GM23338 (cell line): ENCODE measurements around the gene EPHB2. TPM values are rescaled to one million over a fixed set of nuclear protein-coding genes. Genes with fewer than 3 reads are reported as not detected.

Source experiments
- CREB1 ChIP-seq: fragments of 250-450 bp; sonication (Bioruptor Pico); IDR thresholded peaks from 2 replicates; pipeline ENCODE4 v1.5.0; 2020; ENCODE audit warnings: low read depth, mild to moderate bottlenecking, moderate library complexity
- EZH2 ChIP-seq: fragments of 200-600 bp; sonication (generic); IDR thresholded peaks from one replicate; pipeline ENCODE4 v1.8.0; 2017; ENCODE audit warnings: antibody characterized with exemption, mild to moderate bottlenecking, low read depth; ENCODE audit not compliant: unreplicated experiment
- EZH2phosphoT487 ChIP-seq: fragments of 200-600 bp; sonication (generic); IDR thresholded peaks from one replicate; pipeline ENCODE4 v1.8.1; 2018; ENCODE audit warnings: antibody characterized with exemption; ENCODE audit not compliant: unreplicated experiment
- JUNB ChIP-seq: IDR thresholded peaks from one replicate; pipeline ENCODE4 v1.6.1; 2016; ENCODE audit warnings: antibody characterized with exemption; ENCODE audit not compliant: unreplicated experiment
- NANOG ChIP-seq: IDR thresholded peaks from 2 replicates; pipeline ENCODE4 v1.6.1; 2016; ENCODE audit warnings: antibody characterized with exemption, borderline replicate concordance
- POLR2AphosphoS5 ChIP-seq: IDR thresholded peaks from 2 replicates; pipeline ENCODE4 v1.6.1; 2016; ENCODE audit warnings: antibody characterized with exemption, low read depth
- STAT1 ChIP-seq: IDR thresholded peaks from one replicate; pipeline ENCODE4 v1.6.1; 2016; ENCODE audit warnings: antibody characterized with exemption; ENCODE audit not compliant: unreplicated experiment
- ZNF331 ChIP-seq: fragments of 250-450 bp; sonication (Bioruptor Pico); IDR thresholded peaks from 2 replicates; pipeline ENCODE4 v1.5.0; 2020; ENCODE audit warnings: low read depth, mild to moderate bottlenecking, moderate library complexity
- polyA plus RNA-seq: library from polyadenylated mRNA; unstranded; fragments of >200 nt; fragmentation: Nextera tagmentation; extraction: Ambion mirVana; gene quantifications from 2 replicates; pipeline ENCODE4 v1.2.1, GENCODE V29; 2016
- total RNA-seq: library from RNA; depleted of rRNA; stranded (reverse); fragments of >200 nt; shearing (Covaris generic); gene quantifications from 2 replicates; pipeline ENCODE4 v1.2.3, GENCODE V29; 2014
- TF ChIP-seq, protein P1 (sequence below): fragments of 250-450 bp; sonication (Bioruptor Pico); IDR thresholded peaks from 2 replicates; pipeline ENCODE4 v1.5.0; 2020; ENCODE audit warnings: mild to moderate bottlenecking, moderate library complexity
- TF ChIP-seq, protein P2 (sequence below), 2 experiments: fragments of 200-600 bp in 1 of 2; sonication (generic) in 1 of 2; conservative IDR thresholded peaks; 2 replicates each; pipeline versions ENCODE4 v1.5.1 to v1.6.1; 2016 to 2017; ENCODE audit warnings: antibody characterized with exemption in 2 of 2, low read depth in 2 of 2, mild to moderate bottlenecking in 2 of 2, moderate library complexity in 1 of 2
- TF ChIP-seq, protein P3 (sequence below): IDR thresholded peaks from 2 replicates; pipeline ENCODE4 v1.6.1; 2016; ENCODE audit warnings: antibody characterized with exemption

EPHB2 gene
- total and polyA plus RNA-seq, 2 experiments from 2014 or later = 4.1 to 20.1 TPM

DNA sequence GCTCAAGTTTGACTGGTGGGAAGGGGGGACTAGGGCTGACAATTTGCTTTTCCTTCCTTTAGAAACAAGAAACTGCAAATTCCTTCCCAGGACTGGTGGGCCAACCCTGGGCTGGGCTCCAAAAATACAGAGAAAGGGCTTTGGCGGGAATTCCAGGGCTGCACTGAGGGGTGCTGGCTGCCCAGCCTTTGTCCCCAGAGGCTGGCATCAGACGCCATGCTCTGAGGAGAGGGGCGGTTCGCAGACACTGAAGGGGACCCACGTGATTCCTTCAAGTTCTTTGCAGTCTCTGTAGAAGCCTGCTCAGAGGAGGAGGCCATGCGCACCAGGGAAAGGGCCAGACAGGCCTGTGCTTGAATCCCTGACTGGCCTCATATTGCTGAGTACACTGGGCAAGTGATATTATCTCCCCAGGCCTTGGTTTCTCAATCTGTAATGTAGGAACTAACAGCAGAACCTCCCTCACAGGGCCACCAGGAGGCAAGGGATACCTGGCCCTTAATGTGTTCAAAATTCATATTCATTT lies 119.5 kb downstream of the EPHB2 start (continued):
- TF ChIP-seq, protein P1, sequence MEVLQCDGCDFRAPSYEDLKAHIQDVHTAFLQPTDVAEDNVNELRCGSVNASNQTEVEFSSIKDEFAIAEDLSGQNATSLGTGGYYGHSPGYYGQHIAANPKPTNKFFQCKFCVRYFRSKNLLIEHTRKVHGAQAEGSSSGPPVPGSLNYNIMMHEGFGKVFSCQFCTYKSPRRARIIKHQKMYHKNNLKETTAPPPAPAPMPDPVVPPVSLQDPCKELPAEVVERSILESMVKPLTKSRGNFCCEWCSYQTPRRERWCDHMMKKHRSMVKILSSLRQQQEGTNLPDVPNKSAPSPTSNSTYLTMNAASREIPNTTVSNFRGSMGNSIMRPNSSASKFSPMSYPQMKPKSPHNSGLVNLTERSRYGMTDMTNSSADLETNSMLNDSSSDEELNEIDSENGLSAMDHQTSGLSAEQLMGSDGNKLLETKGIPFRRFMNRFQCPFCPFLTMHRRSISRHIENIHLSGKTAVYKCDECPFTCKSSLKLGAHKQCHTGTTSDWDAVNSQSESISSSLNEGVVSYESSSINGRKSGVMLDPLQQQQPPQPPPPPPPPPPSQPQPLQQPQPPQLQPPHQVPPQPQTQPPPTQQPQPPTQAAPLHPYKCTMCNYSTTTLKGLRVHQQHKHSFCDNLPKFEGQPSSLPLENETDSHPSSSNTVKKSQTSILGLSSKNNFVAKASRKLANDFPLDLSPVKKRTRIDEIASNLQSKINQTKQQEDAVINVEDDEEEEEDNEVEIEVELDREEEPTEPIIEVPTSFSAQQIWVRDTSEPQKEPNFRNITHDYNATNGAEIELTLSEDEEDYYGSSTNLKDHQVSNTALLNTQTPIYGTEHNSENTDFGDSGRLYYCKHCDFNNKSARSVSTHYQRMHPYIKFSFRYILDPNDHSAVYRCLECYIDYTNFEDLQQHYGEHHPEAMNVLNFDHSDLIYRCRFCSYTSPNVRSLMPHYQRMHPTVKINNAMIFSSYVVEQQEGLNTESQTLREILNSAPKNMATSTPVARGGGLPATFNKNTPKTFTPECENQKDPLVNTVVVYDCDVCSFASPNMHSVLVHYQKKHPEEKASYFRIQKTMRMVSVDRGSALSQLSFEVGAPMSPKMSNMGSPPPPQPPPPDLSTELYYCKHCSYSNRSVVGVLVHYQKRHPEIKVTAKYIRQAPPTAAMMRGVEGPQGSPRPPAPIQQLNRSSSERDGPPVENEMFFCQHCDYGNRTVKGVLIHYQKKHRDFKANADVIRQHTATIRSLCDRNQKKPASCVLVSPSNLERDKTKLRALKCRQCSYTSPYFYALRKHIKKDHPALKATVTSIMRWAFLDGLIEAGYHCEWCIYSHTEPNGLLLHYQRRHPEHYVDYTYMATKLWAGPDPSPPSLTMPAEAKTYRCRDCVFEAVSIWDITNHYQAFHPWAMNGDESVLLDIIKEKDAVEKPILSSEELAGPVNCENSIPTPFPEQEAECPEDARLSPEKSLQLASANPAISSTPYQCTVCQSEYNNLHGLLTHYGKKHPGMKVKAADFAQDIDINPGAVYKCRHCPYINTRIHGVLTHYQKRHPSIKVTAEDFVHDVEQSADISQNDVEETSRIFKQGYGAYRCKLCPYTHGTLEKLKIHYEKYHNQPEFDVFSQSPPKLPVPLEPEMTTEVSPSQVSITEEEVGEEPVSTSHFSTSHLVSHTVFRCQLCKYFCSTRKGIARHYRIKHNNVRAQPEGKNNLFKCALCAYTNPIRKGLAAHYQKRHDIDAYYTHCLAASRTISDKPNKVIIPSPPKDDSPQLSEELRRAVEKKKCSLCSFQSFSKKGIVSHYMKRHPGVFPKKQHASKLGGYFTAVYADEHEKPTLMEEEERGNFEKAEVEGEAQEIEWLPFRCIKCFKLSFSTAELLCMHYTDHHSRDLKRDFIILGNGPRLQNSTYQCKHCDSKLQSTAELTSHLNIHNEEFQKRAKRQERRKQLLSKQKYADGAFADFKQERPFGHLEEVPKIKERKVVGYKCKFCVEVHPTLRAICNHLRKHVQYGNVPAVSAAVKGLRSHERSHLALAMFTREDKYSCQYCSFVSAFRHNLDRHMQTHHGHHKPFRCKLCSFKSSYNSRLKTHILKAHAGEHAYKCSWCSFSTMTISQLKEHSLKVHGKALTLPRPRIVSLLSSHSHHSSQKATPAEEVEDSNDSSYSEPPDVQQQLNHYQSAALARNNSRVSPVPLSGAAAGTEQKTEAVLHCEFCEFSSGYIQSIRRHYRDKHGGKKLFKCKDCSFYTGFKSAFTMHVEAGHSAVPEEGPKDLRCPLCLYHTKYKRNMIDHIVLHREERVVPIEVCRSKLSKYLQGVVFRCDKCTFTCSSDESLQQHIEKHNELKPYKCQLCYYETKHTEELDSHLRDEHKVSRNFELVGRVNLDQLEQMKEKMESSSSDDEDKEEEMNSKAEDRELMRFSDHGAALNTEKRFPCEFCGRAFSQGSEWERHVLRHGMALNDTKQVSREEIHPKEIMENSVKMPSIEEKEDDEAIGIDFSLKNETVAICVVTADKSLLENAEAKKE = no peak
- TF ChIP-seq STAT1 (no peak), ZNF331 (no peak), JUNB (no peak), EZH2 (no peak), NANOG (no peak), CREB1 (no peak), EZH2phosphoT487 (no peak), POLR2AphosphoS5 (no peak)
- TF ChIP-seq, protein P2, sequence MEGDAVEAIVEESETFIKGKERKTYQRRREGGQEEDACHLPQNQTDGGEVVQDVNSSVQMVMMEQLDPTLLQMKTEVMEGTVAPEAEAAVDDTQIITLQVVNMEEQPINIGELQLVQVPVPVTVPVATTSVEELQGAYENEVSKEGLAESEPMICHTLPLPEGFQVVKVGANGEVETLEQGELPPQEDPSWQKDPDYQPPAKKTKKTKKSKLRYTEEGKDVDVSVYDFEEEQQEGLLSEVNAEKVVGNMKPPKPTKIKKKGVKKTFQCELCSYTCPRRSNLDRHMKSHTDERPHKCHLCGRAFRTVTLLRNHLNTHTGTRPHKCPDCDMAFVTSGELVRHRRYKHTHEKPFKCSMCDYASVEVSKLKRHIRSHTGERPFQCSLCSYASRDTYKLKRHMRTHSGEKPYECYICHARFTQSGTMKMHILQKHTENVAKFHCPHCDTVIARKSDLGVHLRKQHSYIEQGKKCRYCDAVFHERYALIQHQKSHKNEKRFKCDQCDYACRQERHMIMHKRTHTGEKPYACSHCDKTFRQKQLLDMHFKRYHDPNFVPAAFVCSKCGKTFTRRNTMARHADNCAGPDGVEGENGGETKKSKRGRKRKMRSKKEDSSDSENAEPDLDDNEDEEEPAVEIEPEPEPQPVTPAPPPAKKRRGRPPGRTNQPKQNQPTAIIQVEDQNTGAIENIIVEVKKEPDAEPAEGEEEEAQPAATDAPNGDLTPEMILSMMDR (conservative IDR thresholded peaks at IDR 0.05; ENCODE audit: low read depth in 2 of 2) = no peak
- TF ChIP-seq, protein P3, sequence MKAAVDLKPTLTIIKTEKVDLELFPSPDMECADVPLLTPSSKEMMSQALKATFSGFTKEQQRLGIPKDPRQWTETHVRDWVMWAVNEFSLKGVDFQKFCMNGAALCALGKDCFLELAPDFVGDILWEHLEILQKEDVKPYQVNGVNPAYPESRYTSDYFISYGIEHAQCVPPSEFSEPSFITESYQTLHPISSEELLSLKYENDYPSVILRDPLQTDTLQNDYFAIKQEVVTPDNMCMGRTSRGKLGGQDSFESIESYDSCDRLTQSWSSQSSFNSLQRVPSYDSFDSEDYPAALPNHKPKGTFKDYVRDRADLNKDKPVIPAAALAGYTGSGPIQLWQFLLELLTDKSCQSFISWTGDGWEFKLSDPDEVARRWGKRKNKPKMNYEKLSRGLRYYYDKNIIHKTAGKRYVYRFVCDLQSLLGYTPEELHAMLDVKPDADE = no peak
